HCT116 (cell line): ENCODE measurements around the gene SPACA5. TPM values are rescaled to one million over a fixed set of nuclear protein-coding genes. Genes with fewer than 3 reads are reported as not detected.

Source experiments
- ATAC-seq: fragments of 200-7000 bp; cut with Tn5 transposase; 2 replicates; pipeline ENCODE4 v1.9.1; 2020; ENCODE audit warnings: mild to moderate bottlenecking, moderate library complexity
- BruUV-seq: library from RNA; stranded (reverse); fragments of 400-500 nt; replicated peaks from 2 replicates; lab custom pipeline; 2021; lab: Mats Ljungman, UMichigan
- CTCF ChIA-PET: fragments of 300-600 bp; sonication (Branson Sonifier 250); formaldehyde crosslinking; loops from one replicate; lab custom pipeline; 2021; ENCODE audit warnings: antibody characterized with exemption; lab: Charles Lee
- POLR2A ChIA-PET: fragments of 300-600, 350-600 bp; sonication (Branson Sonifier 250); formaldehyde crosslinking; loops from one replicate; lab custom pipeline; 2021; ENCODE audit warnings: antibody characterized with exemption; lab: Charles Lee
- RAD21 ChIA-PET, 2 experiments: fragments of 300-600 bp; sonication (Branson Sonifier 250); formaldehyde crosslinking; loops; one replicate each; lab custom pipeline; 2023; ENCODE audit warnings: low total read pairs in 2 of 2; ENCODE audit not compliant: uncharacterized antibody in 2 of 2, unreplicated experiment in 2 of 2, low non-redundant PET in 1 of 2; lab: Charles Lee
- DNase-seq: peaks from one replicate; pipeline ENCODE4 v3.0.0-alpha.2; 2010; ENCODE audit warnings: low read depth, low spot score
- H2AFZ ChIP-seq: fragments of 200-600 bp; shearing (Covaris generic), sonication (generic); 2 replicates; pipeline ENCODE4 v1.6.1; 2017; ENCODE audit warnings: low read depth, mixed run types, mixed read lengths, antibody characterized with exemption, low read length; ENCODE audit not compliant: poor library complexity, severe bottlenecking
- H3K27ac ChIP-seq: 2 replicates; pipeline ENCODE4 v1.5.1; 2012; ENCODE audit warnings: low read depth, low read length
- H3K27me3 ChIP-seq: fragments of 200-600 bp; sonication (generic); 2 replicates; pipeline ENCODE4 v1.6.1; 2016; ENCODE audit warnings: mixed run types, low read length, mixed read lengths; ENCODE audit not compliant: insufficient read depth
- H3K36me3 ChIP-seq, 2 experiments: fragments of 200-500 bp in 1 of 2; fragments of 200-600 bp in 1 of 2; sonication (Bioruptor generic) in 1 of 2; sonication (generic) in 1 of 2; 2 replicates each; pipeline versions ENCODE4 v1.5.1 to v1.6.1; 2014 to 2016; ENCODE audit warnings: low read length in 2 of 2, inconsistent platforms in 1 of 2, mixed read lengths in 1 of 2, mixed run types in 1 of 2; ENCODE audit not compliant: insufficient read depth in 2 of 2, control insufficient read depth in 1 of 2
- H3K4me1 ChIP-seq, 2 experiments: fragments of 200-600 bp in 1 of 2; sonication (generic) in 1 of 2; 2 replicates each; pipeline versions ENCODE4 v1.5.1 to v1.6.1; 2012 to 2017; ENCODE audit warnings: low read length in 2 of 2, inconsistent platforms in 1 of 2, mild to moderate bottlenecking in 1 of 2, mixed read lengths in 1 of 2, mixed run types in 1 of 2, moderate library complexity in 1 of 2; ENCODE audit not compliant: insufficient read depth in 2 of 2, control insufficient read depth in 1 of 2
- H3K4me2 ChIP-seq: fragments of 200-600 bp; sonication (generic); 2 replicates; pipeline ENCODE4 v1.6.1; 2017; ENCODE audit warnings: mixed run types, low read length, mixed read lengths
- H3K4me3 ChIP-seq, 2 experiments: fragments of 200-600 bp in 1 of 2; sonication (generic) in 1 of 2; replicated peaks in 1 of 2; 2 replicates each; pipeline ENCODE4 v1.5.1; 2011 to 2016; ENCODE audit warnings: low read length in 2 of 2, control low read depth in 1 of 2, low read depth in 1 of 2, mild to moderate bottlenecking in 1 of 2, mixed read lengths in 1 of 2, mixed run types in 1 of 2
- H3K79me2 ChIP-seq: fragments of 200-600 bp; sonication (generic); 2 replicates; pipeline ENCODE4 v1.6.1; 2017; ENCODE audit warnings: mild to moderate bottlenecking, mixed run types, low read length, moderate library complexity, mixed read lengths; ENCODE audit not compliant: insufficient read depth
- H3K9ac ChIP-seq: fragments of 200-600 bp; sonication (generic); 2 replicates; pipeline ENCODE4 v1.6.1; 2016; ENCODE audit warnings: low read length, mixed read lengths
- H3K9me2 ChIP-seq: fragments of 200-600 bp; sonication (generic), shearing (Covaris generic); 2 replicates; pipeline ENCODE4 v1.6.1; 2017; ENCODE audit warnings: mixed run types, mild to moderate bottlenecking, moderate library complexity; ENCODE audit not compliant: insufficient read depth
- H3K9me3 ChIP-seq, 2 experiments: fragments of 200-500 bp in 1 of 2; fragments of 200-600 bp in 1 of 2; sonication (Bioruptor generic) in 1 of 2; sonication (generic) in 1 of 2; 2 replicates each; pipeline ENCODE4 v1.6.1; 2014 to 2017; ENCODE audit warnings: low read length in 2 of 2, mixed read lengths in 2 of 2, inconsistent platforms in 1 of 2, low read depth in 1 of 2, mild to moderate bottlenecking in 1 of 2, mixed run types in 1 of 2, moderate library complexity in 1 of 2; ENCODE audit not compliant: control insufficient read depth in 1 of 2, insufficient read depth in 1 of 2
- H4K20me1 ChIP-seq: fragments of 200-600 bp; sonication (generic), shearing (Covaris generic); 2 replicates; pipeline ENCODE4 v1.6.1; 2017; ENCODE audit warnings: mixed run types, mild to moderate bottlenecking, moderate library complexity; ENCODE audit not compliant: insufficient read depth
- CEBPB ChIP-seq: IDR thresholded peaks from 2 replicates; pipeline ENCODE4 v1.6.1; 2012; ENCODE audit warnings: low read depth
- EGR1 ChIP-seq: IDR thresholded peaks from 2 replicates; pipeline ENCODE4 v1.6.1; 2012; ENCODE audit warnings: low read depth
- EZH2phosphoT487 ChIP-seq: fragments of 200-600 bp; IDR thresholded peaks from 2 replicates; pipeline ENCODE4 v1.6.1; 2018; ENCODE audit warnings: antibody characterized with exemption, borderline replicate concordance
- POLR2A ChIP-seq: IDR thresholded peaks from 2 replicates; pipeline ENCODE4 v1.7.0; 2011; ENCODE audit warnings: borderline replicate concordance; ENCODE audit not compliant: insufficient read depth, insufficient read length; ENCODE audit errors: extremely low read depth
- SIN3A ChIP-seq: IDR thresholded peaks from 2 replicates; pipeline ENCODE4 v1.6.1; 2012; ENCODE audit warnings: low read depth
- YY1 ChIP-seq: IDR thresholded peaks from 2 replicates; pipeline ENCODE4 v1.6.1; 2011; ENCODE audit warnings: low read length, low read depth, moderate library complexity, mild to moderate bottlenecking; ENCODE audit not compliant: insufficient replicate concordance; ENCODE audit errors: extremely low read depth
- ZFX ChIP-seq: fragments of 450-650 bp; IDR thresholded peaks from 2 replicates; pipeline ENCODE4 v1.6.1; 2017
- intact Hi-C: fragments of 100-400 bp; cut with micrococcal nuclease; formaldehyde crosslinking; loops from 2 replicates; pipeline ENCODE4 v1.10.0; 2022
- total RNA-seq: library from RNA; stranded (reverse); gene quantifications from one replicate; pipeline ENCODE4 v1.2.1, GENCODE V29; 2021; ENCODE audit not compliant: unreplicated experiment
- TF ChIP-seq, protein P1 (sequence below): IDR thresholded peaks from 2 replicates; pipeline ENCODE4 v1.6.1; 2012
- TF ChIP-seq, protein P2 (sequence below): IDR thresholded peaks from 2 replicates; pipeline ENCODE4 v1.6.1; 2012; ENCODE audit warnings: low read depth
- TF ChIP-seq, protein P3 (sequence below): IDR thresholded peaks from 2 replicates; pipeline ENCODE4 v1.6.1; 2011; ENCODE audit warnings: mild to moderate bottlenecking, low read length, moderate library complexity; ENCODE audit not compliant: insufficient replicate concordance; ENCODE audit errors: extremely low read depth
- TF ChIP-seq, protein P4 (sequence below): IDR thresholded peaks from 2 replicates; pipeline ENCODE4 v1.6.1; 2012

SPACA5 gene
- total RNA-seq, 1 experiment from 2014 or later = not detected

- TF ChIP-seq EZH2phosphoT487 (no peak), POLR2A (no peak), CEBPB (no peak), EGR1 (no peak), SIN3A (no peak), ZFX (no peak), YY1 (no peak)
- TF ChIP-seq, protein P1, sequence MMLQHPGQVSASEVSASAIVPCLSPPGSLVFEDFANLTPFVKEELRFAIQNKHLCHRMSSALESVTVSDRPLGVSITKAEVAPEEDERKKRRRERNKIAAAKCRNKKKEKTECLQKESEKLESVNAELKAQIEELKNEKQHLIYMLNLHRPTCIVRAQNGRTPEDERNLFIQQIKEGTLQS = no peak
- TF ChIP-seq, protein P2, sequence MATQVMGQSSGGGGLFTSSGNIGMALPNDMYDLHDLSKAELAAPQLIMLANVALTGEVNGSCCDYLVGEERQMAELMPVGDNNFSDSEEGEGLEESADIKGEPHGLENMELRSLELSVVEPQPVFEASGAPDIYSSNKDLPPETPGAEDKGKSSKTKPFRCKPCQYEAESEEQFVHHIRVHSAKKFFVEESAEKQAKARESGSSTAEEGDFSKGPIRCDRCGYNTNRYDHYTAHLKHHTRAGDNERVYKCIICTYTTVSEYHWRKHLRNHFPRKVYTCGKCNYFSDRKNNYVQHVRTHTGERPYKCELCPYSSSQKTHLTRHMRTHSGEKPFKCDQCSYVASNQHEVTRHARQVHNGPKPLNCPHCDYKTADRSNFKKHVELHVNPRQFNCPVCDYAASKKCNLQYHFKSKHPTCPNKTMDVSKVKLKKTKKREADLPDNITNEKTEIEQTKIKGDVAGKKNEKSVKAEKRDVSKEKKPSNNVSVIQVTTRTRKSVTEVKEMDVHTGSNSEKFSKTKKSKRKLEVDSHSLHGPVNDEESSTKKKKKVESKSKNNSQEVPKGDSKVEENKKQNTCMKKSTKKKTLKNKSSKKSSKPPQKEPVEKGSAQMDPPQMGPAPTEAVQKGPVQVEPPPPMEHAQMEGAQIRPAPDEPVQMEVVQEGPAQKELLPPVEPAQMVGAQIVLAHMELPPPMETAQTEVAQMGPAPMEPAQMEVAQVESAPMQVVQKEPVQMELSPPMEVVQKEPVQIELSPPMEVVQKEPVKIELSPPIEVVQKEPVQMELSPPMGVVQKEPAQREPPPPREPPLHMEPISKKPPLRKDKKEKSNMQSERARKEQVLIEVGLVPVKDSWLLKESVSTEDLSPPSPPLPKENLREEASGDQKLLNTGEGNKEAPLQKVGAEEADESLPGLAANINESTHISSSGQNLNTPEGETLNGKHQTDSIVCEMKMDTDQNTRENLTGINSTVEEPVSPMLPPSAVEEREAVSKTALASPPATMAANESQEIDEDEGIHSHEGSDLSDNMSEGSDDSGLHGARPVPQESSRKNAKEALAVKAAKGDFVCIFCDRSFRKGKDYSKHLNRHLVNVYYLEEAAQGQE = no peak
- TF ChIP-seq, protein P3, sequence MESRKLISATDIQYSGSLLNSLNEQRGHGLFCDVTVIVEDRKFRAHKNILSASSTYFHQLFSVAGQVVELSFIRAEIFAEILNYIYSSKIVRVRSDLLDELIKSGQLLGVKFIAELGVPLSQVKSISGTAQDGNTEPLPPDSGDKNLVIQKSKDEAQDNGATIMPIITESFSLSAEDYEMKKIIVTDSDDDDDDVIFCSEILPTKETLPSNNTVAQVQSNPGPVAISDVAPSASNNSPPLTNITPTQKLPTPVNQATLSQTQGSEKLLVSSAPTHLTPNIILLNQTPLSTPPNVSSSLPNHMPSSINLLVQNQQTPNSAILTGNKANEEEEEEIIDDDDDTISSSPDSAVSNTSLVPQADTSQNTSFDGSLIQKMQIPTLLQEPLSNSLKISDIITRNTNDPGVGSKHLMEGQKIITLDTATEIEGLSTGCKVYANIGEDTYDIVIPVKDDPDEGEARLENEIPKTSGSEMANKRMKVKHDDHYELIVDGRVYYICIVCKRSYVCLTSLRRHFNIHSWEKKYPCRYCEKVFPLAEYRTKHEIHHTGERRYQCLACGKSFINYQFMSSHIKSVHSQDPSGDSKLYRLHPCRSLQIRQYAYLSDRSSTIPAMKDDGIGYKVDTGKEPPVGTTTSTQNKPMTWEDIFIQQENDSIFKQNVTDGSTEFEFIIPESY = no peak
- TF ChIP-seq, protein P4, sequence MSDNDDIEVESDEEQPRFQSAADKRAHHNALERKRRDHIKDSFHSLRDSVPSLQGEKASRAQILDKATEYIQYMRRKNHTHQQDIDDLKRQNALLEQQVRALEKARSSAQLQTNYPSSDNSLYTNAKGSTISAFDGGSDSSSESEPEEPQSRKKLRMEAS = no peak
- TF ChIP-seq, all 23 proteins: peak for 0
- ATAC-seq (no peak), DNase-seq (no peak)
- Histone ChIP-seq H3K9me2 (no peaks in the 10 kb centered on the region), H3K27me3 (no peaks in the 10 kb centered on the region), H4K20me1 (no peaks in the 10 kb centered on the region), H3K4me1 (no peaks in the 10 kb centered on the region), H3K9me3 (peaks cover 0 to 7% of the 10 kb centered on the region in 2 experiments; a peak in 1 of 4 replicates), H2AFZ (no peak overlapping the region), H3K27ac (no peak overlapping the region), H3K9ac (no peak overlapping the region), H3K79me2 (no peaks in the 10 kb centered on the region), H3K4me3 (no peak overlapping the region), H3K36me3 (peaks cover 0 to 7% of the 10 kb centered on the region in 2 experiments; a peak in 1 of 4 replicates), H3K4me2 (no peak overlapping the region)
- intact Hi-C loops = no loop called here
- ChIA-PET CTCF (no interaction called here), RAD21 (no interaction called here), POLR2A (no interaction called here)
- no TSS peak for BruUV-seq
Measured at GRCh38 chrX:47973235-47973634, 33.6 kb upstream of the SPACA5 start.
